ENCODE measurements around the gene ETFB. TPM values are rescaled to one million over a fixed set of nuclear protein-coding genes. Genes with fewer than 3 reads are reported as not detected.

ETFB gene
- polyA plus RNA-seq, 1 of the 3 experiments (the other 2 are of a cell fraction) = 169 TPM

GRCh38 chr19:51367255-51367564 is 1.0 kb upstream of the ETFB start:
- Histone ChIP-seq H3K4me3 (ENCODE audit: low read depth in 2 of 2, low read length in 1 of 2) (peak overlapping the region; percentile 77 to 80), H3K4me2 (peak overlapping the region; percentile 100), H3F3A (replicated peaks; ENCODE audit: insufficient read depth) (no peaks in the 10 kb centered on the region), H3K4me1 (ENCODE audit: control insufficient read depth in 1 of 2, insufficient read depth in 2 of 2, low read depth in 1 of 2, low read length in 1 of 2) (peaks cover 6 to 21% of the 10 kb centered on the region in 2 experiments; a peak in 3 of 4 replicates), H3K79me2 (ENCODE audit: insufficient read depth) (peaks cover 6% of the 10 kb centered on the region), H2AFZ (ENCODE audit: low read depth) (peak overlapping the region; percentile 77), H3K9me3 (no peaks in the 10 kb centered on the region), H3K36me3 (replicated peaks in 1 of 2; ENCODE audit: control insufficient read depth in 1 of 2, insufficient read depth in 2 of 2, low read length in 1 of 2) (no peaks in the 10 kb centered on the region), H3K9me2 (no peaks in the 10 kb centered on the region), H3K9ac (peak overlapping the region; percentile 87), H3K27me3 (ENCODE audit: insufficient read depth) (peaks cover 5% of the 10 kb centered on the region; the same call in 1 of the 2 replicates), H4K20me1 (ENCODE audit: insufficient read depth) (no peaks in the 10 kb centered on the region), H3K27ac (ENCODE audit: low read depth in 2 of 2, low read length in 1 of 2) (peak overlapping the region; percentile 79 to 84)
- DNase-seq = peak; percentile 44
- CTCF ChIA-PET = interaction anchor here (1.3 kb wide), 1 partner anchor 27 kb away, joined by 3 read pairs; no protein-coding TSS in a partner anchor
- POLR2A ChIA-PET = interaction anchor here (0.6 to 1.5 kb wide), 4 partner anchors 27 to 36 kb away, joined by 3 to 7 read pairs (median 4); no protein-coding TSS in a partner anchor
- TF ChIP-seq PBX3 (IDR thresholded peaks at IDR 0.05) (no peak), POLR2AphosphoS5 (IDR thresholded peaks at IDR 0.05; ENCODE audit: low read depth, low read length) (peak; percentile 42), YY1 (IDR thresholded peaks at IDR 0.05; ENCODE audit: low read depth) (no peak), TAF1 (IDR thresholded peaks at IDR 0.05; ENCODE audit: borderline replicate concordance, low read depth, low read length) (peak; percentile 46; the same call in 1 of the 2 replicates), SIN3A (IDR thresholded peaks at IDR 0.05; ENCODE audit: borderline replicate concordance, low read depth, low read length) (peak; percentile 27; the same call in 1 of the 2 replicates), NRF1 (IDR thresholded peaks at IDR 0.05; ENCODE audit: low read depth, low read length) (no peak), ELF1 (IDR thresholded peaks at IDR 0.05) (no peak), USF2 (IDR thresholded peaks at IDR 0.05; ENCODE audit: borderline replicate concordance, low read depth, low read length) (no peak)
- WGBS (ENCODE audit: low lambda C conversion rate) = 5% methylated on average over 12 of the region's 15 CpGs

GRCh38 chr19:51366389-51367254 is 434 bp upstream of the ETFB start:
- Histone ChIP-seq H3K4me3 (ENCODE audit: low read depth in 2 of 2, low read length in 1 of 2) (peak overlapping the region; percentile 77 to 80), H3K9me2 (no peaks in the 10 kb centered on the region), H3K27me3 (ENCODE audit: insufficient read depth) (no peaks in the 10 kb centered on the region), H2AFZ (ENCODE audit: low read depth) (peak overlapping the region; percentile 77), H3K4me2 (peak overlapping the region; percentile 100), H3K36me3 (replicated peaks in 1 of 2; ENCODE audit: control insufficient read depth in 1 of 2, insufficient read depth in 2 of 2, low read length in 1 of 2) (no peaks in the 10 kb centered on the region), H4K20me1 (ENCODE audit: insufficient read depth) (no peaks in the 10 kb centered on the region), H3K4me1 (ENCODE audit: control insufficient read depth in 1 of 2, insufficient read depth in 2 of 2, low read depth in 1 of 2, low read length in 1 of 2) (peaks cover 6 to 21% of the 10 kb centered on the region in 2 experiments; a peak in 3 of 4 replicates), H3K79me2 (ENCODE audit: insufficient read depth) (peaks cover 6% of the 10 kb centered on the region), H3K9ac (peak overlapping the region; percentile 87), H3F3A (replicated peaks; ENCODE audit: insufficient read depth) (no peaks in the 10 kb centered on the region), H3K9me3 (no peaks in the 10 kb centered on the region), H3K27ac (ENCODE audit: low read depth in 2 of 2, low read length in 1 of 2) (peak overlapping the region; percentile 79 to 84)
- peak; percentile 96 for DNase-seq
- WGBS (ENCODE audit: low lambda C conversion rate) = under 1% methylated on average over 49 of the region's 54 CpGs
- CTCF ChIA-PET = interaction anchor here (1.3 kb wide), 1 partner anchor 26 kb away, joined by 5 read pairs; no protein-coding TSS in a partner anchor
- POLR2A ChIA-PET = interaction anchor here (1.5 kb wide), 1 partner anchor 27 kb away, joined by 7 read pairs; no protein-coding TSS in a partner anchor
- TF ChIP-seq TCF12 (IDR thresholded peaks at IDR 0.05) (no peak), GATA2 (CRISPR knock-in tag; IDR thresholded peaks at IDR 0.05) (no peak), RXRA (IDR thresholded peaks at IDR 0.05; ENCODE audit: borderline replicate concordance, low read depth) (peak; percentile 39; the same call in 1 of the 2 replicates), SMC3 (IDR thresholded peaks at IDR 0.05; ENCODE audit: low read depth, low read length) (no peak), TAF1 (IDR thresholded peaks at IDR 0.05; ENCODE audit: borderline replicate concordance, low read depth, low read length) (peak; percentile 30), SIN3A (IDR thresholded peaks at IDR 0.05; ENCODE audit: borderline replicate concordance, low read depth, low read length) (no peak), GABPA (IDR thresholded peaks at IDR 0.05; ENCODE audit: low read depth) (no peak), RFX5 (IDR thresholded peaks at IDR 0.05; ENCODE audit: low read length) (peak; percentile 49; the same call in 1 of the 2 replicates), NFIC (IDR thresholded peaks at IDR 0.05; ENCODE audit: borderline replicate concordance) (no peak), FOXM1 (IDR thresholded peaks at IDR 0.05; ENCODE audit: low read depth) (no peak), MXI1 (IDR thresholded peaks at IDR 0.05; ENCODE audit: low read depth, low read length) (peak; percentile 56; the same call in 1 of the 2 replicates)
- TF ChIP-seq, protein P1, sequence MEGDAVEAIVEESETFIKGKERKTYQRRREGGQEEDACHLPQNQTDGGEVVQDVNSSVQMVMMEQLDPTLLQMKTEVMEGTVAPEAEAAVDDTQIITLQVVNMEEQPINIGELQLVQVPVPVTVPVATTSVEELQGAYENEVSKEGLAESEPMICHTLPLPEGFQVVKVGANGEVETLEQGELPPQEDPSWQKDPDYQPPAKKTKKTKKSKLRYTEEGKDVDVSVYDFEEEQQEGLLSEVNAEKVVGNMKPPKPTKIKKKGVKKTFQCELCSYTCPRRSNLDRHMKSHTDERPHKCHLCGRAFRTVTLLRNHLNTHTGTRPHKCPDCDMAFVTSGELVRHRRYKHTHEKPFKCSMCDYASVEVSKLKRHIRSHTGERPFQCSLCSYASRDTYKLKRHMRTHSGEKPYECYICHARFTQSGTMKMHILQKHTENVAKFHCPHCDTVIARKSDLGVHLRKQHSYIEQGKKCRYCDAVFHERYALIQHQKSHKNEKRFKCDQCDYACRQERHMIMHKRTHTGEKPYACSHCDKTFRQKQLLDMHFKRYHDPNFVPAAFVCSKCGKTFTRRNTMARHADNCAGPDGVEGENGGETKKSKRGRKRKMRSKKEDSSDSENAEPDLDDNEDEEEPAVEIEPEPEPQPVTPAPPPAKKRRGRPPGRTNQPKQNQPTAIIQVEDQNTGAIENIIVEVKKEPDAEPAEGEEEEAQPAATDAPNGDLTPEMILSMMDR (IDR thresholded peaks at IDR 0.05) = no peak
- TF ChIP-seq, protein P2, sequence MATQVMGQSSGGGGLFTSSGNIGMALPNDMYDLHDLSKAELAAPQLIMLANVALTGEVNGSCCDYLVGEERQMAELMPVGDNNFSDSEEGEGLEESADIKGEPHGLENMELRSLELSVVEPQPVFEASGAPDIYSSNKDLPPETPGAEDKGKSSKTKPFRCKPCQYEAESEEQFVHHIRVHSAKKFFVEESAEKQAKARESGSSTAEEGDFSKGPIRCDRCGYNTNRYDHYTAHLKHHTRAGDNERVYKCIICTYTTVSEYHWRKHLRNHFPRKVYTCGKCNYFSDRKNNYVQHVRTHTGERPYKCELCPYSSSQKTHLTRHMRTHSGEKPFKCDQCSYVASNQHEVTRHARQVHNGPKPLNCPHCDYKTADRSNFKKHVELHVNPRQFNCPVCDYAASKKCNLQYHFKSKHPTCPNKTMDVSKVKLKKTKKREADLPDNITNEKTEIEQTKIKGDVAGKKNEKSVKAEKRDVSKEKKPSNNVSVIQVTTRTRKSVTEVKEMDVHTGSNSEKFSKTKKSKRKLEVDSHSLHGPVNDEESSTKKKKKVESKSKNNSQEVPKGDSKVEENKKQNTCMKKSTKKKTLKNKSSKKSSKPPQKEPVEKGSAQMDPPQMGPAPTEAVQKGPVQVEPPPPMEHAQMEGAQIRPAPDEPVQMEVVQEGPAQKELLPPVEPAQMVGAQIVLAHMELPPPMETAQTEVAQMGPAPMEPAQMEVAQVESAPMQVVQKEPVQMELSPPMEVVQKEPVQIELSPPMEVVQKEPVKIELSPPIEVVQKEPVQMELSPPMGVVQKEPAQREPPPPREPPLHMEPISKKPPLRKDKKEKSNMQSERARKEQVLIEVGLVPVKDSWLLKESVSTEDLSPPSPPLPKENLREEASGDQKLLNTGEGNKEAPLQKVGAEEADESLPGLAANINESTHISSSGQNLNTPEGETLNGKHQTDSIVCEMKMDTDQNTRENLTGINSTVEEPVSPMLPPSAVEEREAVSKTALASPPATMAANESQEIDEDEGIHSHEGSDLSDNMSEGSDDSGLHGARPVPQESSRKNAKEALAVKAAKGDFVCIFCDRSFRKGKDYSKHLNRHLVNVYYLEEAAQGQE (IDR thresholded peaks at IDR 0.05; ENCODE audit: low read depth, low read length) = no peak
